Epidermal melanocyte (primary cell): ENCODE data around the gene PPOX.

Experiments
- DNase-seq: peaks from one replicate; pipeline ENCODE4 v3.0.0; 2011; ENCODE audit warnings: low spot score; ENCODE audit not compliant: insufficient read length

Gene PPOX

DNA sequence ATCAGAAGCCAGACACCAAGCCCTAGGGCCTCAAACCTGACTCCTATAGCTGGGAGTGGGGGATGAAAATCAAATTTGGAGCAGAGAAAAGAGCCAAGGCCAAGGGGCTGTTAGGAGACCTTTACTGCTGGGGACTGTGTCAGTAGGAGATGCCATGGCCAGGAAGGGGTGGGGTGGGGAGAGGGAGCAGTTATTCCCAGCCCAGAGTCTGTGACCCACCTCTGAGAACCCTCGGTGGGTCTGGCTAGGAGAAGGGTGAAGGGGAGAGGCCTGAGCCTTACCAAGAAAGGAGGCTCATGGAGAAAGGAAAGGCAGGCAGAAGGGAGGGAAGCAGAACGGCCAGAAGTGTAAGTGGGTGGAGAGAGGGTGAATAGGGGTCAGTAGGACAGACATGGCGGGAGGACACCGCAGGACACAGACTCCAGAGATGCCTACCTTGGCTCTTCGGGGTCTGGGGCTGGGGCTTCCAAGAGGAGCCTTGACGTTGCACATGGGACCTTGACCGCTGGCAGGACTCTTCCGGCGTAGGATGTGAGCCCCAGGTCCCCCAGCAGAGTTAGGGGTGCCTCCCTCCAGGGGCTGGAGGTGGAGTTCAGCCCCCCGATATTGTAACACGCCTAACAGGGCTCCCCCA, 31.5 kb downstream of the PPOX start:
- DNase-seq: no peak

DNA sequence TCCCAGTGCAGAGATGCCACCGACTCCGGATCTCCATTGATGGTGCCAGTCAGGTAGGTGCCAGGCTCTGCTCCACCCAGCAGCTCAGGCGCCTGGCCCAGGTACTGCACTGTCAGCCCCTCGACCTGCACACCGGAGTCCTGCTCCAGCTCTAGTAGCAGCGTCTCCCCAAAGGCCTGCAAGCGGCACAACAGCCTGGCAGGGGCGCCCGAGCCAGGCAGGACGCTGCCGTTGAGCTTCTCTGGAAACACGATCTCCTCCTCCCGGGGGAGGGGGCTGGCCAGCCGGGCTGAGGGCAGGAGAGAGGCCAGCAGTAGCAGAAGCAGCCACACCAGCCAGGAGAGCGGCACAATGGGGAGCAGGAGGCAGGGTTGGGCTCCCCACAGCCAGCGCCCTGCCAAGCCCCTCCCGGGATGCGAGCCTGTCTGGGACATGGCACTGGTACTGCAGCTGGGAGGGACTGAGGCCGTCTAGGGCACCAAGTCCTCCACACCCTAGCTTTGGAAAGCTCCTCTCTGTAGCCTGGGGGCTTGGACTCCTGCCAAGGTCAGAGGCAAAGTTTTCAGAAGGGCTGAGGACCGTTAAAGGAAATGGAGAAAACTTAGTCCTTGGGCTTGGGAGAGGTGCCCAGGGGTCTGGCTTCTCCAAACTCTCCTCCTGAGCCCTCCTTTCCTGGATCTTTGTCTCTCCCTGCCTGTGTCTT, 32.1 kb downstream of the PPOX start:
- DNase-seq: peak; percentile 29

DNA sequence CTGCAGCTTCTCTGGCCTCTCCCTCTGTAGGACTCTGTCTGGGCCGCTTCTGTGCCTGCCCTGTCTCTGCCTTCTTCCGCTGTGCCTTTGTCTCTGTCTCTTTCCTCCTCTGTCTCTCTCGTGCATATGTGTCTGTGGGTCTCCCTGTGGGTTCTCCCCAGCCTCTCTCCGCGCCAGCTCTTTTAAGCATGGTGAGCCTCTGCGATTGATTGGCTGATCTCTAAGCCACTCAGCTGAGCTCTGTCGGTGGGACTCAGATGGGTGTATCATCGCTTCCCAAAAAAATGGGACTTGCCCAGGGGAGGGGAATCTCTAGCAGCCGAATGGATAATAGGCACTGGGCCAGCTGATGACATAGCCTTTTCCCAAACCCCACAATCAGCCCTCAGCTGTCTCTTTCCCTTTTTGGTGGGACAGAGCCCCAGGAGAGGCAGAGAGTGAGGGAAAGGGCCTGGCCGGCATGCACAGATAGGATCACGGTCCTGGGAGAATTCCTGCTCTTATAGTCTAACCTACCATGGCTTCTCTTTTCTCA, 32.7 kb downstream of the PPOX start, which contains the start of gene ADAMTS4:
Gene ADAMTS4 (minus strand): TSS at position 158 of the 535 bp plus-strand sequence. CDS start 427 bp downstream, outside the sequence.
- peak; percentile 57 for DNase-seq

GRCh38 chr1:161199506-161200139, 33.4 kb downstream of the PPOX start:
- DNase-seq: no peak

GRCh38 chr1:161200421-161200991, 34.3 kb downstream of the PPOX start:
- DNase-seq: no peak

- DNase-seq: no peak
These were observed 35.0 kb downstream of the PPOX start for GRCh38 chr1:161200992-161201835.

- DNase-seq: peak; percentile 89
These were observed 35.8 kb downstream of the PPOX start, which contains the start of gene NDUFS2 for GRCh38 chr1:161201836-161202712. Gene NDUFS2, plus strand, starts transcription at chr1:161202367. Its CDS starts 19 bp downstream, at chr1:161202386.

GRCh38 chr1:161206411-161207140, 40.4 kb downstream of the PPOX start:
- DNase-seq: no peak

DNA sequence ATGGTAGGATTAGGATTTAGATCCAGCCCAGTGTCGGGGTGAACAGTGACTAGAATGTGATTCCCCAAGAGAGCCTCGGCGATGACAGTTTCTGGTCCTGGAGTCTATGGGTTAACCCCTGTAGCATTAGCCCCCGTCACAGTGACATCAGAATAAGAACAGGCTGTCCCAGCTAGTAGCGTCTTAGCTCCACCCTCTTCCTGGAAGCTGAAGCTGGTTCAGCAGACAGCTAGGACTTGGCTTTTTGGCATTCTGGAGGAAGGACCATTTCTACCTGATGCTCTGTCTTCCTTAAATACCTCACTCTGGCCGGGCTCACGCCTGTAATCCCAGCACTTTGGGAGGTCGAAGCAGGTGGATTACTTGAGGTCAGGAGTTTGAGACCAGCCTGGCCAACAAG, 40.9 kb downstream of the PPOX start:
- no peak for DNase-seq

- peak; percentile 65 for DNase-seq
These were observed 43.7 kb downstream of the PPOX start for GRCh38 chr1:161209790-161210409.

- DNase-seq: no peak
These were observed 48.1 kb downstream of the PPOX start for GRCh38 chr1:161214369-161214768.

GRCh38 chr1:161215076-161215475, 48.9 kb downstream of the PPOX start, which contains the start of gene FCER1G:
Gene FCER1G, plus strand, starts transcription at chr1:161215295. Its CDS starts 27 bp downstream, at chr1:161215322.
- DNase-seq: no peak

GRCh38 chr1:161216945-161217712, 50.9 kb downstream of the PPOX start:
- DNase-seq: no peak

- no peak for DNase-seq
These were observed 51.6 kb downstream of the PPOX start for GRCh38 chr1:161217831-161218230.

GRCh38 chr1:161218301-161219077, 52.3 kb downstream of the PPOX start:
- DNase-seq: no peak

DNA sequence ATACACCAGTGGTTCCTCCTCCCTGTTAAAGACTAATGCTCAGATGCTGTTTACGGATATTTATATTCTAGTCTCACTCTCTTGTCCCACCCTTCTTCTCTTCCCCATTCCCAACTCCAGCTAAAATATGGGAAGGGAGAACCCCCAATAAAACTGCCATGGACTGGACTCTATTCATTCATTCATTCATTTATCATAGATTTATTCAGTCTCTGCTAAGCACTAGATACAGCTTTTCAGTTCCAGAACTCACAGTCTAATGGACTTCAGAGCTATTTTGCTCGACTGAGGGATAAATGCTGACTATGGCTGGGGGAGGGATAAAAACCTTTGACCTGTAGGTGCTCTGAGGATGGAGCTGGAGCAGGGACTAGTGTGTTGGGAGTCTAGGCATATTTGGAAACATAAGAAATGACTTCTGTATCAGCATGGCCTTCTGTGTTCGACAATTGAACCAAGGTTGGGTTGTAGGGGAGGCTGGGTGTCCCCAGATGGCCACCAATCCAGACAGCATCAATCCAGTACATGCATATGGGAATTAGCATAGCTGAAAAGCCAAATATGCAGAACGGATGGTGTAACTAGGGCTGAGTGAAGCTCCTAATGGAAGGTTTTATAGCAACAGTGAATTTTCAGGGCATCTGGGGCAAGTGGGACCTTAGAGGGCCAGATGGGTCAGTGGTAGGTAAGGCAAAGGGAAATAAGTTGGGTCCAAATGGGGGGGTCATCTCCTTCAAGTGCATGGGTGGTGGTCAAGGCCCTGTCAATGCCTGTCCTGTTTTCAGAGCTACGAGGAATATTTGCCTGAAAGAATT, 53.1 kb downstream of the PPOX start:
- no peak for DNase-seq
